Endothelial cell of umbilical vein (primary cell): ENCODE measurements around the gene SHMT1. TPM values are rescaled to one million over a fixed set of nuclear protein-coding genes. Genes with fewer than 3 reads are reported as not detected.
"Not testable (repeated sequence)": the region's sequence is repeated elsewhere in the genome, so short reads cannot be mapped to it uniquely, and the experiment has no call there.

Experiments
- BruUV-seq: library from RNA; stranded (reverse); fragments of 400-500 nt; replicated peaks from 2 replicates; lab custom pipeline; 2021; lab: Mats Ljungman, UMichigan
- CTCF ChIA-PET: fragments of 300-600, 350-600 bp; sonication (Branson Sonifier 250); formaldehyde crosslinking; loops from one replicate; lab custom pipeline; 2021; ENCODE audit warnings: antibody characterized with exemption, inconsistent platforms; lab: Charles Lee
- POLR2A ChIA-PET: fragments of 300-600, 350-600 bp; sonication (Branson Sonifier 250); formaldehyde crosslinking; loops from one replicate; lab custom pipeline; 2021; ENCODE audit warnings: antibody characterized with exemption, inconsistent platforms; lab: Charles Lee
- DNase-seq: peaks from one replicate; pipeline ENCODE4 v3.0.0-alpha.2; 2011; ENCODE audit warnings: low read depth, low spot score
- FAIRE-seq: peaks from 2 replicates; lab custom pipeline; 2011; peaks lifted over from hg19 to GRCh38; lab: Jason Lieb, UNC
- H2AFZ ChIP-seq: 2 replicates; pipeline ENCODE4 v1.6.0; 2012; ENCODE audit warnings: low read depth, low read length, control low read depth, inconsistent platforms
- H3K27ac ChIP-seq: 2 replicates; pipeline ENCODE4 v1.5.1; 2011; ENCODE audit warnings: low read depth, mild to moderate bottlenecking, control low read depth, low read length, moderate library complexity; ENCODE audit not compliant: insufficient read depth
- H3K27me3 ChIP-seq, 2 experiments: 2 replicates each; pipeline versions ENCODE4 v1.6.0 to v1.6.1; 2011; ENCODE audit warnings: low read length in 2 of 2, mixed read lengths in 1 of 2; ENCODE audit not compliant: control insufficient read depth in 2 of 2, insufficient read depth in 2 of 2
- H3K36me3 ChIP-seq, 2 experiments: 2 replicates in 1 of 2; 3 replicates in 1 of 2; pipeline ENCODE4 v1.5.1; 2011; ENCODE audit warnings: low read length in 2 of 2, mild to moderate bottlenecking in 1 of 2, moderate library complexity in 1 of 2; ENCODE audit not compliant: control insufficient read depth in 2 of 2, insufficient read depth in 2 of 2; ENCODE audit errors: extremely low read depth in 1 of 2
- H3K4me1 ChIP-seq: 3 replicates; pipeline ENCODE4 v1.5.1; 2011; ENCODE audit warnings: mild to moderate bottlenecking, low read length; ENCODE audit not compliant: control insufficient read depth, insufficient read depth; ENCODE audit errors: extremely low read depth
- H3K4me2 ChIP-seq: 2 replicates; pipeline ENCODE4 v1.6.1; 2011; ENCODE audit warnings: low read length, control low read depth, mixed read lengths; ENCODE audit not compliant: insufficient read depth
- H3K4me3 ChIP-seq, 3 experiments: fragments of 200-600 bp in 1 of 3; sonication (generic), shearing (Covaris generic) in 1 of 3; replicated peaks in 1 of 3; 2 replicates each; pipeline ENCODE4 v1.5.1; 2011 to 2016; ENCODE audit warnings: control low read depth in 3 of 3, low read length in 3 of 3, mild to moderate bottlenecking in 2 of 3, inconsistent platforms in 1 of 3, low read depth in 1 of 3, moderate library complexity in 1 of 3; ENCODE audit not compliant: insufficient read depth in 1 of 3
- H3K79me2 ChIP-seq: 2 replicates; pipeline ENCODE4 v1.6.0; 2012; ENCODE audit warnings: low read length, inconsistent platforms; ENCODE audit not compliant: control insufficient read depth, insufficient read depth
- H3K9ac ChIP-seq: replicated peaks from 2 replicates; pipeline ENCODE3; 2011; ENCODE audit warnings: low read length, control low read depth; ENCODE audit not compliant: insufficient read depth; ENCODE audit errors: extremely low read depth
- H3K9me1 ChIP-seq: replicated peaks from 3 replicates; pipeline ENCODE4 v1.6.0; 2011; ENCODE audit warnings: mild to moderate bottlenecking, low read length; ENCODE audit not compliant: control insufficient read depth, insufficient read depth; ENCODE audit errors: extremely low read depth
- H3K9me3 ChIP-seq: replicated peaks from 2 replicates; pipeline ENCODE4 v1.5.1; 2012; ENCODE audit warnings: low read length, inconsistent platforms; ENCODE audit not compliant: control insufficient read depth, insufficient read depth
- H4K20me1 ChIP-seq: replicated peaks from 2 replicates; pipeline ENCODE3; 2011; ENCODE audit warnings: mild to moderate bottlenecking, low read length; ENCODE audit not compliant: control insufficient read depth, insufficient read depth; ENCODE audit errors: extremely low read depth
- CTCF ChIP-seq, 2 donors: IDR thresholded peaks; 1 replicate in 1 of 2; 2 replicates in 1 of 2; pipeline ENCODE4 v1.5.1; 2011; ENCODE audit warnings: low read length in 2 of 2, mild to moderate bottlenecking in 2 of 2, moderate library complexity in 2 of 2, control low read depth in 1 of 2, inconsistent platforms in 1 of 2, low read depth in 1 of 2; ENCODE audit not compliant: insufficient read depth in 1 of 2; ENCODE audit errors: extremely low read depth in 1 of 2
- EZH2 ChIP-seq: IDR thresholded peaks from 2 replicates; pipeline ENCODE4 v1.6.1; 2012; ENCODE audit warnings: borderline replicate concordance, low read depth, mild to moderate bottlenecking, moderate library complexity, low read length, inconsistent platforms; ENCODE audit not compliant: severe bottlenecking
- FOS ChIP-seq: IDR thresholded peaks from 2 replicates; pipeline ENCODE4 v1.6.1; 2011; ENCODE audit warnings: mild to moderate bottlenecking, low read length, moderate library complexity, borderline replicate concordance; ENCODE audit not compliant: insufficient read depth
- GATA2 ChIP-seq: IDR thresholded peaks from 2 replicates; pipeline ENCODE4 v1.7.0; 2011; ENCODE audit warnings: low read depth, mild to moderate bottlenecking, moderate library complexity, mixed read lengths, low read length; ENCODE audit not compliant: insufficient read length, insufficient read depth
- JUN ChIP-seq: IDR thresholded peaks from 2 replicates; pipeline ENCODE4 v1.6.1; 2011; ENCODE audit warnings: borderline replicate concordance, low read depth; ENCODE audit not compliant: insufficient read length, insufficient read depth
- MAX ChIP-seq: IDR thresholded peaks from 2 replicates; pipeline ENCODE4 v1.6.1; 2011; ENCODE audit not compliant: insufficient read depth, insufficient read length
- MYC ChIP-seq: IDR thresholded peaks from one replicate; pipeline ENCODE4 v1.6.1; 2011; ENCODE audit warnings: mild to moderate bottlenecking, low read depth, low read length
- POLR2A ChIP-seq: IDR thresholded peaks from 2 replicates; pipeline ENCODE4 v1.6.1; 2012; ENCODE audit warnings: low read depth, mild to moderate bottlenecking, control low read depth, low read length
- POLR2AphosphoS5 ChIP-seq: IDR thresholded peaks from 2 replicates; pipeline ENCODE4 v1.6.1; 2012; ENCODE audit warnings: low read depth, mild to moderate bottlenecking, control low read depth, low read length, moderate library complexity; ENCODE audit not compliant: insufficient read depth
- dilution Hi-C: fragments of 300-500 bp; cut with MboI; formaldehyde crosslinking; loops from one replicate; pipeline ENCODE4 v1.15.0; 2019; ENCODE audit warnings: low sequenced_read_pairs; ENCODE audit not compliant: extremely low pct_ligation_motif_present
- intact Hi-C: fragments of 100-400 bp; cut with micrococcal nuclease; formaldehyde crosslinking; loops from one replicate; pipeline ENCODE4 v1.10.0; 2022
- polyA plus RNA-seq, 4 experiments: library from polyadenylated mRNA; depleted of rRNA in 3 of 4; stranded (reverse) in 3 of 4; unstranded in 1 of 4; fragments of >200 nt; gene quantifications; 2 replicates each; pipeline versions ENCODE4 v1.2.1 to v1.2.3, GENCODE V29; 2011 to 2012; ENCODE audit warnings: missing spikeins in 1 of 4
- total RNA-seq: library from RNA; stranded (reverse); gene quantifications from 2 replicates; pipeline ENCODE4 v1.2.3, GENCODE V29; 2021

Gene SHMT1
- total and polyA plus RNA-seq, 2 donors (not counting 3 experiments of a cell fraction or from before 2014, with no cell fraction given), result 18.9 to 27.6 TPM

- H3K4me3 ChIP-seq, H2AFZ ChIP-seq, POLR2A ChIA-PET, H3K9me1 ChIP-seq, H3K27me3 ChIP-seq, dilution Hi-C loops, FAIRE-seq, H3K27ac ChIP-seq, H4K20me1 ChIP-seq, H3K9ac ChIP-seq, DNase-seq, H3K4me2 ChIP-seq, H3K9me3 ChIP-seq, BruUV-seq, H3K79me2 ChIP-seq: not testable (repeated sequence)
- Histone ChIP-seq H3K4me1 (peaks cover 15% of the 10 kb centered on the region), H3K36me3 (peaks cover 22 to 27% of the 10 kb centered on the region in 2 experiments)
- intact Hi-C loops, result loop anchor here (5.0 kb wide), 1 partner anchor 56 kb away; no protein-coding TSS in a partner anchor
- CTCF ChIA-PET, result interaction anchor here (0.9 kb wide), 1 partner anchor 162 kb away, joined by 3 read pairs; no protein-coding TSS in a partner anchor
Measured at GRCh38 chr17:18303206-18303605, 60.1 kb downstream of the SHMT1 start.

- H3K36me3 ChIP-seq, result peaks cover 14 to 27% of the 10 kb centered on the region in 2 experiments
- H3K27me3 ChIP-seq, result no peaks in the 10 kb centered on the region
- ChIA-PET CTCF (interaction anchor here (1.0 to 1.4 kb wide), 4 partner anchors 10 to 160 kb away, joined by 3 to 4 read pairs (median 3); partner anchors contain the start of gene TOP3A), POLR2A (no interaction called here)
- intact Hi-C loops (loop anchor here (1.0 to 5.0 kb wide), 2 partner anchors 14 to 54 kb away; partner anchors contain the start of gene SMCR8), dilution Hi-C loops (no loop called here)
- TF ChIP-seq GATA2 (no peak), FOS (peak; percentile 47), MYC (no peak), JUN (no peak), POLR2AphosphoS5 (peak; percentile 71), MAX (no peak), POLR2A (peak; percentile 34), EZH2 (no peak), CTCF (IDR thresholded peaks at IDR 0.05; ENCODE audit: extremely low read depth in 1 of 2, insufficient read depth in 1 of 2, low read depth in 1 of 2, low read length in 2 of 2) (no peak)
- peak; percentile 79 for FAIRE-seq
- H2AFZ ChIP-seq, result no peak overlapping the region
- peaks cover 2% of the 10 kb centered on the region for H3K79me2 ChIP-seq
- DNase-seq, result peak; percentile 64
- H3K9me1 ChIP-seq, result no peaks in the 10 kb centered on the region
- no peak overlapping the region for H3K4me3 ChIP-seq
- H3K4me1 ChIP-seq, result peaks cover 15% of the 10 kb centered on the region
- peak overlapping the region; percentile 13 for H3K9ac ChIP-seq
- peak overlapping the region; percentile 19 for H3K27ac ChIP-seq
- H3K4me2 ChIP-seq, result peak overlapping the region; percentile 39
- H3K9me3 ChIP-seq, result no peaks in the 10 kb centered on the region
- no peaks in the 10 kb centered on the region for H4K20me1 ChIP-seq
- BruUV-seq, result no TSS peak
Measured at GRCh38 chr17:18300725-18301480, 62.4 kb downstream of the SHMT1 start.
